ENCODE data around the gene UGGT1.

The UGGT1 gene

GRCh38 chr2:128103407-128103806 is 12.4 kb downstream of the UGGT1 start:
- no peak for FAIRE-seq
- DNase-seq (ENCODE audit: insufficient read length, low spot score), result no peak

- no peak for FAIRE-seq
- no peak for DNase-seq (ENCODE audit: insufficient read length, low spot score)
Measured at GRCh38 chr2:128105072-128105471, 14.1 kb downstream of the UGGT1 start.

GRCh38 chr2:128108166-128108565 is 17.2 kb downstream of the UGGT1 start:
- no peak for DNase-seq (ENCODE audit: insufficient read length, low spot score)

GRCh38 chr2:128109243-128109642 is 18.2 kb downstream of the UGGT1 start:
- no peak for FAIRE-seq

More at GRCh38 chr2:128108166-128108565, 17.2 kb downstream of the UGGT1 start:
- no peak for FAIRE-seq

GRCh38 chr2:128115921-128116623 is 25.1 kb downstream of the UGGT1 start:
- FAIRE-seq (no peak), DNase-seq (ENCODE audit: insufficient read length, low spot score) (no peak)

More at GRCh38 chr2:128109243-128109642, 18.2 kb downstream of the UGGT1 start:
- DNase-seq (ENCODE audit: insufficient read length, low spot score), result no peak

- DNase-seq (ENCODE audit: insufficient read length, low spot score) (no peak), FAIRE-seq (no peak)
Measured at GRCh38 chr2:128134573-128134972, 43.6 kb downstream of the UGGT1 start.

- DNase-seq (ENCODE audit: insufficient read length, low spot score) (no peak), FAIRE-seq (no peak)
Measured at GRCh38 chr2:128137094-128137616, 46.2 kb downstream of the UGGT1 start.

- no peak for DNase-seq (ENCODE audit: insufficient read length, low spot score)
Measured at GRCh38 chr2:128139624-128140023, 48.6 kb downstream of the UGGT1 start.

GRCh38 chr2:128145651-128146050 is 54.7 kb downstream of the UGGT1 start:
- FAIRE-seq (no peak), DNase-seq (ENCODE audit: insufficient read length, low spot score) (no peak)

More at GRCh38 chr2:128139624-128140023, 48.6 kb downstream of the UGGT1 start:
- FAIRE-seq, result no peak

GRCh38 chr2:128153786-128154185 is 62.8 kb downstream of the UGGT1 start:
- no peak for FAIRE-seq
- no peak for DNase-seq (ENCODE audit: insufficient read length, low spot score)

- no peak for FAIRE-seq
- DNase-seq (ENCODE audit: insufficient read length, low spot score), result no peak
Measured at GRCh38 chr2:128154225-128154624, 63.2 kb downstream of the UGGT1 start.

- no peak for DNase-seq (ENCODE audit: insufficient read length, low spot score)
- FAIRE-seq, result no peak
Measured at GRCh38 chr2:128155970-128156369, 65.0 kb downstream of the UGGT1 start.

- DNase-seq (ENCODE audit: insufficient read length, low spot score) (no peak), FAIRE-seq (no peak)
Measured at GRCh38 chr2:128156812-128157211, 65.8 kb downstream of the UGGT1 start.

- peak; percentile 44 for FAIRE-seq
- DNase-seq (ENCODE audit: insufficient read length, low spot score), result no peak
Measured at GRCh38 chr2:128157644-128158043, 66.6 kb downstream of the UGGT1 start.

- FAIRE-seq, result no peak
- DNase-seq (ENCODE audit: insufficient read length, low spot score), result no peak
Measured at GRCh38 chr2:128158176-128158575, 67.2 kb downstream of the UGGT1 start.

- no peak for DNase-seq (ENCODE audit: insufficient read length, low spot score)
- no peak for FAIRE-seq
Measured at GRCh38 chr2:128159437-128159836, 68.4 kb downstream of the UGGT1 start.

GRCh38 chr2:128160616-128161275 is 69.7 kb downstream of the UGGT1 start:
- no peak for FAIRE-seq
- DNase-seq (ENCODE audit: insufficient read length, low spot score), result no peak

- DNase-seq (ENCODE audit: insufficient read length, low spot score) (no peak), FAIRE-seq (no peak)
Measured at GRCh38 chr2:128162266-128162665, 71.3 kb downstream of the UGGT1 start.

- DNase-seq (ENCODE audit: insufficient read length, low spot score), result no peak
- FAIRE-seq, result no peak
Measured at GRCh38 chr2:128164311-128164710, 73.3 kb downstream of the UGGT1 start.

GRCh38 chr2:128166746-128167353 is 75.8 kb downstream of the UGGT1 start:
- FAIRE-seq, result no peak

GRCh38 chr2:128169094-128169493 is 78.1 kb downstream of the UGGT1 start:
- FAIRE-seq (no peak), DNase-seq (ENCODE audit: insufficient read length, low spot score) (no peak)

More at GRCh38 chr2:128166746-128167353, 75.8 kb downstream of the UGGT1 start:
- DNase-seq (ENCODE audit: insufficient read length, low spot score), result no peak
